ENCODE measurements around the gene MYPOP. TPM values are rescaled to one million over a fixed set of nuclear protein-coding genes. Genes with fewer than 3 reads are reported as not detected.

MYPOP gene
- 11.1 and 11.8 TPM in 2 replicates for total RNA-seq
- long read RNA-seq, result 0 reads

- H3K4me3 Mint-ChIP-seq (ENCODE audit: low read depth), result peak within 1 kb of the TSS; percentile 88
- H3K27ac Mint-ChIP-seq, result peak within 1 kb of the TSS; percentile 76
- peaks cover 2% of the 10 kb centered on the region for H3K4me1 Mint-ChIP-seq (ENCODE audit: low read depth)
- no peak for TF ChIP-seq CTCF (IDR thresholded peaks at IDR 0.05; ENCODE audit: unreplicated experiment)
- no peak for DNase-seq (ENCODE audit: low spot score, unreplicated experiment)
- peaks cover 15% of the 10 kb centered on the region for H3K36me3 Mint-ChIP-seq (ENCODE audit: insufficient read depth)
- H3K9me3 Mint-ChIP-seq (ENCODE audit: low read depth), result no peaks in the 10 kb centered on the region
- H3K27me3 Mint-ChIP-seq, result peaks cover 9% of the 10 kb centered on the region
These were observed at the start of gene MYPOP for GRCh38 chr19:45901912-45902650. Gene MYPOP (minus strand): TSS chr19:45902613. CDS start chr19:45901773, 840 bp downstream.

- Mint-ChIP-seq H3K4me3 (ENCODE audit: low read depth) (no peak overlapping the region), H3K27ac (no peak overlapping the region), H3K4me1 (ENCODE audit: low read depth) (no peaks in the 10 kb centered on the region), H3K27me3 (peaks cover 35% of the 10 kb centered on the region), H3K36me3 (ENCODE audit: insufficient read depth) (no peaks in the 10 kb centered on the region), H3K9me3 (ENCODE audit: low read depth) (no peaks in the 10 kb centered on the region)
- TF ChIP-seq CTCF (IDR thresholded peaks at IDR 0.05; ENCODE audit: unreplicated experiment), result no peak
- DNase-seq (ENCODE audit: low spot score, unreplicated experiment), result no peak
These were observed 45.5 kb upstream of the MYPOP start for GRCh38 chr19:45947926-45948325.

GRCh38 chr19:45940515-45940805 is 38.0 kb upstream of the MYPOP start:
- no peak for DNase-seq (ENCODE audit: low spot score, unreplicated experiment)

GRCh38 chr19:45939792-45940514 is 37.5 kb upstream of the MYPOP start:
- no peaks in the 10 kb centered on the region for H3K4me1 Mint-ChIP-seq (ENCODE audit: low read depth)
- TF ChIP-seq CTCF (IDR thresholded peaks at IDR 0.05; ENCODE audit: unreplicated experiment), result no peak
- no peak overlapping the region for H3K4me3 Mint-ChIP-seq (ENCODE audit: low read depth)
- no peak for DNase-seq (ENCODE audit: low spot score, unreplicated experiment)
- no peaks in the 10 kb centered on the region for H3K36me3 Mint-ChIP-seq (ENCODE audit: insufficient read depth)
- peaks cover 48% of the 10 kb centered on the region for H3K27me3 Mint-ChIP-seq
- H3K27ac Mint-ChIP-seq, result no peak overlapping the region
- H3K9me3 Mint-ChIP-seq (ENCODE audit: low read depth), result no peaks in the 10 kb centered on the region

More at GRCh38 chr19:45940515-45940805, 38.0 kb upstream of the MYPOP start:
- Mint-ChIP-seq H3K27ac (no peak overlapping the region), H3K4me3 (ENCODE audit: low read depth) (no peak overlapping the region), H3K4me1 (ENCODE audit: low read depth) (no peaks in the 10 kb centered on the region), H3K36me3 (ENCODE audit: insufficient read depth) (no peaks in the 10 kb centered on the region), H3K27me3 (peaks cover 43% of the 10 kb centered on the region), H3K9me3 (ENCODE audit: low read depth) (no peaks in the 10 kb centered on the region)
- TF ChIP-seq CTCF (IDR thresholded peaks at IDR 0.05; ENCODE audit: unreplicated experiment), result no peak

GRCh38 chr19:45938733-45939319 is 36.4 kb upstream of the MYPOP start:
- Mint-ChIP-seq H3K4me1 (ENCODE audit: low read depth) (no peaks in the 10 kb centered on the region), H3K27ac (no peak overlapping the region), H3K9me3 (ENCODE audit: low read depth) (no peaks in the 10 kb centered on the region), H3K27me3 (peaks cover 49% of the 10 kb centered on the region), H3K36me3 (ENCODE audit: insufficient read depth) (no peaks in the 10 kb centered on the region), H3K4me3 (ENCODE audit: low read depth) (no peak overlapping the region)
- no peak for DNase-seq (ENCODE audit: low spot score, unreplicated experiment)
- TF ChIP-seq CTCF (IDR thresholded peaks at IDR 0.05; ENCODE audit: unreplicated experiment), result no peak

Data from progenitor cell of endocrine pancreas (in vitro differentiated cells).